ENCODE results near the gene HLTF. TPM values are rescaled to one million over a fixed set of nuclear protein-coding genes. Genes with fewer than 3 reads are reported as not detected.

Gene HLTF
- total and polyA plus RNA-seq, 2 experiments from 2014 or later: 89.5 to 146 TPM

DNA sequence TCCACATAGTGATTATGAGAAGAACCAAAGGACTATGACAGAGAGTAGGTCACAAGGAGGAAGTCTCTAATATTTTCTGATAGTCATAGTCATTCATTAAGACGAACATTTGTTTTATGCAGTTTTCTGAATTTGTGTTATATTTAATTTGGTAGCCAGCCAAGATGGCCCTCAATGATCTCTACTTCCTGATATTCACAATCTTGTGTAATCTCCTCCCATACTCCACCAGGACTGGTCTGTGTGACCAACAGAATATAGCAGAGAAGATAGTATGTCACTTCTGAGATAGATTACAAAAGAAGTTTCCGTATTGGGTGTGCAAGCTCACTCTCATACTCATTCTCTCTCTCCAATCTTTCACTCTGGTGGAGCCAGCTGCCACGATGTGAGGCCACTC is 30.8 kb downstream of the HLTF start:
- H3K4me1 ChIP-seq (ENCODE audit: insufficient read depth): peaks cover 2% of the 10 kb centered on the region; the same call in 1 of the 2 replicates
- H3K27me3 ChIP-seq (ENCODE audit: insufficient read depth): no peaks in the 10 kb centered on the region
- Mint-ChIP-seq H3K9me3 (no peaks in the 10 kb centered on the region), H3K4me3 (no peak overlapping the region), H3K36me3 (ENCODE audit: low read depth) (peaks cover 84% of the 10 kb centered on the region), H3K4me1 (peaks cover 5% of the 10 kb centered on the region; the same call in 2 of the 3 replicates), H3K27me3 (ENCODE audit: insufficient read depth, low read depth, poor library complexity) (no peaks in the 10 kb centered on the region), H3K27ac (no peak overlapping the region)
- ATAC-seq (no peak), DNase-seq (ENCODE audit: low spot score) (no peak)
- H3K4me2 ChIP-seq: no peak overlapping the region
- H3K27ac ChIP-seq (ENCODE audit: low read depth): no peak overlapping the region
- H3F3A ChIP-seq (replicated peaks; ENCODE audit: low read depth): no peaks in the 10 kb centered on the region
- H3K9me2 ChIP-seq (ENCODE audit: insufficient read depth): no peaks in the 10 kb centered on the region
- peaks cover 36% of the 10 kb centered on the region for H3K36me3 ChIP-seq (ENCODE audit: insufficient read depth)
- H3K4me3 ChIP-seq: no peak overlapping the region
- no peak overlapping the region for H2AFZ ChIP-seq
- H3K79me2 ChIP-seq (replicated peaks; ENCODE audit: insufficient read depth): no peaks in the 10 kb centered on the region
- TF ChIP-seq EZH2phosphoT487 (IDR thresholded peaks at IDR 0.05; ENCODE audit: unreplicated experiment) (peak; percentile 15), EZH2 (IDR thresholded peaks at IDR 0.05; ENCODE audit: low read depth, unreplicated experiment) (no peak)
- H4K20me1 ChIP-seq (replicated peaks; ENCODE audit: insufficient read depth): 0 out of 2 replicates have a peak, but pooled peaks cover 3% of the 10 kb centered on the region

DNA sequence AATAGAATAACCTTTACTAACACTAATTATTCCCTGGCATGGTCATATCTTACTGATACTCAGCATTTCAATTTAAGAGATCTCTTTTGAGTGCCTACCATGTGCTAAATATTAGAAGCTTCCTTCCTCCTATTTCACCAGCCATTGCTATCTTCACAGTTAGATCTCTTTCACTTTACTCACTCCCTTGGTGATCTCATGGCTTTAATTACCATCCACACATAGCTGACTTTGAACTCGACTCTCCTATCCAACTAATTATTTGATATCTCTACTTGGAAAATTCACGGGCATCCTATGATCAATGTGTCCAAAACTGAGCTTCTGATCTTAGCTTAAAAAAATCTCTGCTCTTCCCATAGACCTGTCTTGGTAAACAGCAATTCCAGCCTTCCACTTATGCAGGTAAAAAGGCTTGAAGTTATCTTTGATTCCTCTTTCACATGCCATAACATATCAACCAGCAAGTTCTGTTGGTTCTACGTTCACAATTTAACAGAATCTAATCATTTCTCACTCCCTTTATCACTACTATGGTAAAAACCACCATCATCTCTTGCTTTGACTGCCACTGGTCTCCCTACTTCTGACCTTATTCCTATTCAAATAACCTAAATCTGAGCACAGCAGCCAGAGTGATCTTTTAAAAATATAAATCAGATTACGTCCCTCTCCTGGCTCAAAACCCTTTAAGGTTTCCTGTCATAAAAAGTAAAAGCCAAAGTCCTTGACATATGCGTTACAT is 41.8 kb downstream of the HLTF start:
- no peaks in the 10 kb centered on the region for H3K79me2 ChIP-seq (replicated peaks; ENCODE audit: insufficient read depth)
- no peaks in the 10 kb centered on the region for H4K20me1 ChIP-seq (replicated peaks; ENCODE audit: insufficient read depth)
- Mint-ChIP-seq H3K27ac (no peak overlapping the region), H3K36me3 (ENCODE audit: low read depth) (peaks cover 30% of the 10 kb centered on the region; the same call in 2 of the 3 replicates), H3K9me3 (no peaks in the 10 kb centered on the region), H3K4me3 (no peak overlapping the region), H3K4me1 (no peaks in the 10 kb centered on the region), H3K27me3 (ENCODE audit: insufficient read depth, low read depth, poor library complexity) (no peaks in the 10 kb centered on the region)
- no peak overlapping the region for H3K4me3 ChIP-seq
- ATAC-seq (no peak), DNase-seq (ENCODE audit: low spot score) (no peak)
- no peaks in the 10 kb centered on the region for H3K27me3 ChIP-seq (ENCODE audit: insufficient read depth)
- H3K27ac ChIP-seq (ENCODE audit: low read depth): 0 out of 2 replicates have a peak overlapping the region, but pooled peaks have one; percentile 4
- H3F3A ChIP-seq (replicated peaks; ENCODE audit: low read depth): no peaks in the 10 kb centered on the region
- peaks cover 18% of the 10 kb centered on the region for H3K36me3 ChIP-seq (ENCODE audit: insufficient read depth)
- H2AFZ ChIP-seq: no peak overlapping the region
- no peaks in the 10 kb centered on the region for H3K9me2 ChIP-seq (ENCODE audit: insufficient read depth)
- no peak overlapping the region for H3K4me2 ChIP-seq
- no peaks in the 10 kb centered on the region for H3K4me1 ChIP-seq (ENCODE audit: insufficient read depth)
- TF ChIP-seq EZH2phosphoT487 (IDR thresholded peaks at IDR 0.05; ENCODE audit: unreplicated experiment): no peak
- no peak for TF ChIP-seq NANOG (IDR thresholded peaks at IDR 0.05; ENCODE audit: borderline replicate concordance)
- TF ChIP-seq EZH2 (IDR thresholded peaks at IDR 0.05; ENCODE audit: low read depth, unreplicated experiment): no peak
- TF ChIP-seq, protein P1, sequence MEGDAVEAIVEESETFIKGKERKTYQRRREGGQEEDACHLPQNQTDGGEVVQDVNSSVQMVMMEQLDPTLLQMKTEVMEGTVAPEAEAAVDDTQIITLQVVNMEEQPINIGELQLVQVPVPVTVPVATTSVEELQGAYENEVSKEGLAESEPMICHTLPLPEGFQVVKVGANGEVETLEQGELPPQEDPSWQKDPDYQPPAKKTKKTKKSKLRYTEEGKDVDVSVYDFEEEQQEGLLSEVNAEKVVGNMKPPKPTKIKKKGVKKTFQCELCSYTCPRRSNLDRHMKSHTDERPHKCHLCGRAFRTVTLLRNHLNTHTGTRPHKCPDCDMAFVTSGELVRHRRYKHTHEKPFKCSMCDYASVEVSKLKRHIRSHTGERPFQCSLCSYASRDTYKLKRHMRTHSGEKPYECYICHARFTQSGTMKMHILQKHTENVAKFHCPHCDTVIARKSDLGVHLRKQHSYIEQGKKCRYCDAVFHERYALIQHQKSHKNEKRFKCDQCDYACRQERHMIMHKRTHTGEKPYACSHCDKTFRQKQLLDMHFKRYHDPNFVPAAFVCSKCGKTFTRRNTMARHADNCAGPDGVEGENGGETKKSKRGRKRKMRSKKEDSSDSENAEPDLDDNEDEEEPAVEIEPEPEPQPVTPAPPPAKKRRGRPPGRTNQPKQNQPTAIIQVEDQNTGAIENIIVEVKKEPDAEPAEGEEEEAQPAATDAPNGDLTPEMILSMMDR (conservative IDR thresholded peaks at IDR 0.05; ENCODE audit: low read depth in 2 of 2): no peak
- TF ChIP-seq ZNF114 (CRISPR knock-in tag; IDR thresholded peaks at IDR 0.05): no peak
- TF ChIP-seq JUNB (IDR thresholded peaks at IDR 0.05; ENCODE audit: unreplicated experiment): no peak
- no peak for TF ChIP-seq ZNF331 (CRISPR knock-in tag; IDR thresholded peaks at IDR 0.05; ENCODE audit: low read depth)
- TF ChIP-seq, protein P2, sequence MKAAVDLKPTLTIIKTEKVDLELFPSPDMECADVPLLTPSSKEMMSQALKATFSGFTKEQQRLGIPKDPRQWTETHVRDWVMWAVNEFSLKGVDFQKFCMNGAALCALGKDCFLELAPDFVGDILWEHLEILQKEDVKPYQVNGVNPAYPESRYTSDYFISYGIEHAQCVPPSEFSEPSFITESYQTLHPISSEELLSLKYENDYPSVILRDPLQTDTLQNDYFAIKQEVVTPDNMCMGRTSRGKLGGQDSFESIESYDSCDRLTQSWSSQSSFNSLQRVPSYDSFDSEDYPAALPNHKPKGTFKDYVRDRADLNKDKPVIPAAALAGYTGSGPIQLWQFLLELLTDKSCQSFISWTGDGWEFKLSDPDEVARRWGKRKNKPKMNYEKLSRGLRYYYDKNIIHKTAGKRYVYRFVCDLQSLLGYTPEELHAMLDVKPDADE (IDR thresholded peaks at IDR 0.05): no peak
- no peak for TF ChIP-seq POLR2AphosphoS5 (IDR thresholded peaks at IDR 0.05; ENCODE audit: low read depth)
- no peak for TF ChIP-seq CREB1 (CRISPR knock-in tag; IDR thresholded peaks at IDR 0.05; ENCODE audit: low read depth)
- TF ChIP-seq, protein P3, sequence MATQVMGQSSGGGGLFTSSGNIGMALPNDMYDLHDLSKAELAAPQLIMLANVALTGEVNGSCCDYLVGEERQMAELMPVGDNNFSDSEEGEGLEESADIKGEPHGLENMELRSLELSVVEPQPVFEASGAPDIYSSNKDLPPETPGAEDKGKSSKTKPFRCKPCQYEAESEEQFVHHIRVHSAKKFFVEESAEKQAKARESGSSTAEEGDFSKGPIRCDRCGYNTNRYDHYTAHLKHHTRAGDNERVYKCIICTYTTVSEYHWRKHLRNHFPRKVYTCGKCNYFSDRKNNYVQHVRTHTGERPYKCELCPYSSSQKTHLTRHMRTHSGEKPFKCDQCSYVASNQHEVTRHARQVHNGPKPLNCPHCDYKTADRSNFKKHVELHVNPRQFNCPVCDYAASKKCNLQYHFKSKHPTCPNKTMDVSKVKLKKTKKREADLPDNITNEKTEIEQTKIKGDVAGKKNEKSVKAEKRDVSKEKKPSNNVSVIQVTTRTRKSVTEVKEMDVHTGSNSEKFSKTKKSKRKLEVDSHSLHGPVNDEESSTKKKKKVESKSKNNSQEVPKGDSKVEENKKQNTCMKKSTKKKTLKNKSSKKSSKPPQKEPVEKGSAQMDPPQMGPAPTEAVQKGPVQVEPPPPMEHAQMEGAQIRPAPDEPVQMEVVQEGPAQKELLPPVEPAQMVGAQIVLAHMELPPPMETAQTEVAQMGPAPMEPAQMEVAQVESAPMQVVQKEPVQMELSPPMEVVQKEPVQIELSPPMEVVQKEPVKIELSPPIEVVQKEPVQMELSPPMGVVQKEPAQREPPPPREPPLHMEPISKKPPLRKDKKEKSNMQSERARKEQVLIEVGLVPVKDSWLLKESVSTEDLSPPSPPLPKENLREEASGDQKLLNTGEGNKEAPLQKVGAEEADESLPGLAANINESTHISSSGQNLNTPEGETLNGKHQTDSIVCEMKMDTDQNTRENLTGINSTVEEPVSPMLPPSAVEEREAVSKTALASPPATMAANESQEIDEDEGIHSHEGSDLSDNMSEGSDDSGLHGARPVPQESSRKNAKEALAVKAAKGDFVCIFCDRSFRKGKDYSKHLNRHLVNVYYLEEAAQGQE (IDR thresholded peaks at IDR 0.05; ENCODE audit: unreplicated experiment): no peak
- no peak for TF ChIP-seq STAT1 (IDR thresholded peaks at IDR 0.05; ENCODE audit: unreplicated experiment)

All from GM23338 (cell line).